NCI-H2107 (cell line): Measurements from ENCODE around the gene RAET1L.
A peak's percentile ranks its signal among the peaks of the same experiment; 100 is the strongest.
"Not testable (repeated sequence)": the region's sequence is repeated elsewhere in the genome, so short reads cannot be mapped to it uniquely, and the experiment has no call there.

Source experiments
- DNase-seq: peaks from one replicate; lab custom pipeline; 2025; lab: John Stamatoyannopoulos, UW

Gene RAET1L

GRCh38 chr6:150016324-150017185, 8.8 kb downstream of the RAET1L start:
- peak; percentile 25 for DNase-seq

- not testable (repeated sequence) for DNase-seq
Measured at GRCh38 chr6:150015281-150016001, 9.9 kb downstream of the RAET1L start.

- DNase-seq = not testable (repeated sequence)
Measured at GRCh38 chr6:150014623-150015280, 10.6 kb downstream of the RAET1L start.

GRCh38 chr6:150013785-150014622, 11.3 kb downstream of the RAET1L start:
- DNase-seq = not testable (repeated sequence)

- not testable (repeated sequence) for DNase-seq
Measured at GRCh38 chr6:150012846-150013784, 12.2 kb downstream of the RAET1L start.

- DNase-seq = no peak
Measured at GRCh38 chr6:150008588-150008987, 16.7 kb downstream of the RAET1L start.

- no peak for DNase-seq
Measured at GRCh38 chr6:150006961-150007464, 18.3 kb downstream of the RAET1L start.

- DNase-seq = no peak
Measured at GRCh38 chr6:150005761-150006651, 19.3 kb downstream of the RAET1L start.

GRCh38 chr6:150004783-150005717, 20.3 kb downstream of the RAET1L start:
- DNase-seq = peak; percentile 72

GRCh38 chr6:150004101-150004782, 21.1 kb downstream of the RAET1L start:
- DNase-seq = no peak

GRCh38 chr6:150003599-150003998, 21.7 kb downstream of the RAET1L start:
- DNase-seq = not testable (repeated sequence)

- DNase-seq = no peak
Measured at GRCh38 chr6:150002710-150003109, 22.6 kb downstream of the RAET1L start.

- no peak for DNase-seq
Measured at GRCh38 chr6:150001295-150002008, 23.9 kb downstream of the RAET1L start.

- DNase-seq = no peak
Measured at GRCh38 chr6:149999636-150000035, 25.7 kb downstream of the RAET1L start.

GRCh38 chr6:149995971-149996370, 29.4 kb downstream of the RAET1L start:
- no peak for DNase-seq

GRCh38 chr6:149995235-149995750, 30.0 kb downstream of the RAET1L start:
- no peak for DNase-seq

- DNase-seq = no peak
Measured at GRCh38 chr6:149991838-149992237, 33.5 kb downstream of the RAET1L start.
